SU-DHL-6 (cell line): Measurements from ENCODE around the gene NUP205.

Experiments
- H2AFZ ChIP-seq: fragments of 200-600 bp; sonication (generic); 2 replicates; pipeline ENCODE4 v1.6.1; 2014; ENCODE audit warnings: low read depth, mild to moderate bottlenecking, moderate library complexity, mixed read lengths, antibody characterized with exemption, low read length; ENCODE audit not compliant: severe bottlenecking
- H3F3A ChIP-seq: fragments of 200-600 bp; shearing (Covaris generic); 2 replicates; pipeline ENCODE4 v1.6.0; 2016; ENCODE audit warnings: antibody characterized with exemption, mild to moderate bottlenecking; ENCODE audit not compliant: insufficient read depth
- H3K27ac ChIP-seq: fragments of 200-600 bp; sonication (generic); 2 replicates; pipeline ENCODE4 v1.5.1; 2016; ENCODE audit warnings: low read depth, mild to moderate bottlenecking, low read length, moderate library complexity, mixed read lengths
- H3K27me3 ChIP-seq: fragments of 200-600 bp; sonication (generic), shearing (Covaris generic); 2 replicates; pipeline ENCODE4 v1.6.0; 2014; ENCODE audit warnings: mild to moderate bottlenecking, low read length
- H3K36me3 ChIP-seq: fragments of 200-600 bp; sonication (generic); 2 replicates; pipeline ENCODE4 v1.6.1; 2014; ENCODE audit warnings: mild to moderate bottlenecking, low read length, mixed read lengths
- H3K4me2 ChIP-seq: fragments of 300-600, 200-600 bp; shearing (Covaris generic), sonication (generic); 2 replicates; pipeline ENCODE4 v1.6.0; 2014; ENCODE audit warnings: low read length, low read depth, mild to moderate bottlenecking; ENCODE audit not compliant: poor library complexity, severe bottlenecking
- H3K4me3 ChIP-seq: fragments of 200-600 bp; sonication (generic); 2 replicates; pipeline ENCODE4 v1.5.1; 2014; ENCODE audit warnings: antibody characterized with exemption, low read length, mild to moderate bottlenecking, mixed read lengths; ENCODE audit not compliant: insufficient read depth, poor library complexity, severe bottlenecking
- H3K79me2 ChIP-seq: fragments of 200-600 bp; sonication (generic); 2 replicates; pipeline ENCODE4 v1.6.1; 2014; ENCODE audit warnings: mild to moderate bottlenecking, low read length, moderate library complexity; ENCODE audit not compliant: insufficient read depth
- H3K9ac ChIP-seq: fragments of 200-600 bp; sonication (generic); 2 replicates; pipeline ENCODE4 v1.7.0; 2014; ENCODE audit warnings: mild to moderate bottlenecking, low read length
- H3K9me2 ChIP-seq: fragments of 200-600 bp; sonication (generic); replicated peaks from 2 replicates; pipeline ENCODE4 v1.6.1; 2014; ENCODE audit warnings: low read length; ENCODE audit not compliant: insufficient read depth
- H3K9me3 ChIP-seq: fragments of 200-600 bp; sonication (generic); 2 replicates; pipeline ENCODE4 v1.6.1; 2014; ENCODE audit warnings: low read length, mixed read lengths; ENCODE audit not compliant: insufficient read depth
- H4K20me1 ChIP-seq: fragments of 200-600 bp; sonication (generic); 2 replicates; pipeline ENCODE4 v1.6.1; 2014; ENCODE audit warnings: low read depth, mild to moderate bottlenecking, antibody characterized with exemption, low read length, moderate library complexity, mixed read lengths
- CTCF ChIP-seq: fragments of 200-600 bp; sonication (generic); IDR thresholded peaks from one replicate; pipeline ENCODE4 v1.5.1; 2017; ENCODE audit warnings: antibody characterized with exemption, mild to moderate bottlenecking, low read length, moderate library complexity; ENCODE audit not compliant: insufficient read depth, poor library complexity, severe bottlenecking
- EZH2phosphoT487 ChIP-seq: fragments of 200-600 bp; sonication (generic), shearing (Covaris generic); conservative IDR thresholded peaks from 2 replicates; pipeline ENCODE4 v1.6.1; 2018; ENCODE audit warnings: mild to moderate bottlenecking, antibody characterized with exemption, low read length, moderate library complexity, mixed read lengths

Gene NUP205

GRCh38 chr7:135519233-135519688 lies 38.5 kb upstream of the NUP205 start:
- Histone ChIP-seq H3K9me2 (no peaks in the 10 kb centered on the region), H3K4me3 (no peak overlapping the region), H3K4me2 (no peak overlapping the region), H3K79me2 (no peaks in the 10 kb centered on the region), H3K27ac (no peak overlapping the region), H4K20me1 (no peaks in the 10 kb centered on the region), H3K27me3 (no peaks in the 10 kb centered on the region), H3F3A (0 out of 2 replicates have a peak, but pooled peaks cover 3% of the 10 kb centered on the region), H2AFZ (no peak overlapping the region), H3K9ac (no peak overlapping the region), H3K36me3 (no peaks in the 10 kb centered on the region), H3K9me3 (no peaks in the 10 kb centered on the region)
- TF ChIP-seq EZH2phosphoT487 (no peak), CTCF (no peak)

- Histone ChIP-seq H3K79me2 (no peaks in the 10 kb centered on the region), H3K9me3 (no peaks in the 10 kb centered on the region), H2AFZ (no peak overlapping the region), H3K9ac (no peak overlapping the region), H3K9me2 (no peaks in the 10 kb centered on the region), H3K4me3 (no peak overlapping the region), H4K20me1 (no peaks in the 10 kb centered on the region), H3K36me3 (no peaks in the 10 kb centered on the region), H3K27me3 (no peaks in the 10 kb centered on the region), H3K4me2 (no peak overlapping the region), H3F3A (0 out of 2 replicates have a peak, but pooled peaks cover 3% of the 10 kb centered on the region), H3K27ac (no peak overlapping the region)
- no peak for TF ChIP-seq CTCF
- no peak for TF ChIP-seq EZH2phosphoT487
Measured at GRCh38 chr7:135519871-135520270, 37.8 kb upstream of the NUP205 start.

GRCh38 chr7:135522509-135522908 lies 35.2 kb upstream of the NUP205 start:
- Histone ChIP-seq H2AFZ (no peak overlapping the region), H3K9ac (no peak overlapping the region), H3K27ac (no peak overlapping the region), H3K4me2 (no peak overlapping the region), H3K9me2 (no peaks in the 10 kb centered on the region), H3K9me3 (no peaks in the 10 kb centered on the region), H3K27me3 (no peaks in the 10 kb centered on the region), H3K4me3 (no peak overlapping the region), H4K20me1 (no peaks in the 10 kb centered on the region), H3K79me2 (no peaks in the 10 kb centered on the region), H3F3A (no peaks in the 10 kb centered on the region), H3K36me3 (no peaks in the 10 kb centered on the region)
- no peak for TF ChIP-seq EZH2phosphoT487
- no peak for TF ChIP-seq CTCF

GRCh38 chr7:135523146-135523545 lies 34.6 kb upstream of the NUP205 start:
- H3K9me3 ChIP-seq: no peaks in the 10 kb centered on the region
- H4K20me1 ChIP-seq: no peaks in the 10 kb centered on the region
- H3K27me3 ChIP-seq: no peaks in the 10 kb centered on the region
- no peak overlapping the region for H3K9ac ChIP-seq
- no peak overlapping the region for H3K27ac ChIP-seq
- H3K4me3 ChIP-seq: no peak overlapping the region
- TF ChIP-seq EZH2phosphoT487 (no peak), CTCF (no peak)
- H3K9me2 ChIP-seq: no peaks in the 10 kb centered on the region
- H3F3A ChIP-seq: no peaks in the 10 kb centered on the region
- no peaks in the 10 kb centered on the region for H3K36me3 ChIP-seq
- no peaks in the 10 kb centered on the region for H3K79me2 ChIP-seq
- H3K4me2 ChIP-seq: no peak overlapping the region
- H2AFZ ChIP-seq: no peak overlapping the region
